Measurements from ENCODE around the gene LGR6.
A peak's percentile ranks its signal among the peaks of the same experiment; 100 is the strongest.
"Not testable (repeated sequence)": the region's sequence is repeated elsewhere in the genome, so short reads cannot be mapped to it uniquely, and the experiment has no call there.

LGR6 gene, protein sequence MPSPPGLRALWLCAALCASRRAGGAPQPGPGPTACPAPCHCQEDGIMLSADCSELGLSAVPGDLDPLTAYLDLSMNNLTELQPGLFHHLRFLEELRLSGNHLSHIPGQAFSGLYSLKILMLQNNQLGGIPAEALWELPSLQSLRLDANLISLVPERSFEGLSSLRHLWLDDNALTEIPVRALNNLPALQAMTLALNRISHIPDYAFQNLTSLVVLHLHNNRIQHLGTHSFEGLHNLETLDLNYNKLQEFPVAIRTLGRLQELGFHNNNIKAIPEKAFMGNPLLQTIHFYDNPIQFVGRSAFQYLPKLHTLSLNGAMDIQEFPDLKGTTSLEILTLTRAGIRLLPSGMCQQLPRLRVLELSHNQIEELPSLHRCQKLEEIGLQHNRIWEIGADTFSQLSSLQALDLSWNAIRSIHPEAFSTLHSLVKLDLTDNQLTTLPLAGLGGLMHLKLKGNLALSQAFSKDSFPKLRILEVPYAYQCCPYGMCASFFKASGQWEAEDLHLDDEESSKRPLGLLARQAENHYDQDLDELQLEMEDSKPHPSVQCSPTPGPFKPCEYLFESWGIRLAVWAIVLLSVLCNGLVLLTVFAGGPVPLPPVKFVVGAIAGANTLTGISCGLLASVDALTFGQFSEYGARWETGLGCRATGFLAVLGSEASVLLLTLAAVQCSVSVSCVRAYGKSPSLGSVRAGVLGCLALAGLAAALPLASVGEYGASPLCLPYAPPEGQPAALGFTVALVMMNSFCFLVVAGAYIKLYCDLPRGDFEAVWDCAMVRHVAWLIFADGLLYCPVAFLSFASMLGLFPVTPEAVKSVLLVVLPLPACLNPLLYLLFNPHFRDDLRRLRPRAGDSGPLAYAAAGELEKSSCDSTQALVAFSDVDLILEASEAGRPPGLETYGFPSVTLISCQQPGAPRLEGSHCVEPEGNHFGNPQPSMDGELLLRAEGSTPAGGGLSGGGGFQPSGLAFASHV

DNA sequence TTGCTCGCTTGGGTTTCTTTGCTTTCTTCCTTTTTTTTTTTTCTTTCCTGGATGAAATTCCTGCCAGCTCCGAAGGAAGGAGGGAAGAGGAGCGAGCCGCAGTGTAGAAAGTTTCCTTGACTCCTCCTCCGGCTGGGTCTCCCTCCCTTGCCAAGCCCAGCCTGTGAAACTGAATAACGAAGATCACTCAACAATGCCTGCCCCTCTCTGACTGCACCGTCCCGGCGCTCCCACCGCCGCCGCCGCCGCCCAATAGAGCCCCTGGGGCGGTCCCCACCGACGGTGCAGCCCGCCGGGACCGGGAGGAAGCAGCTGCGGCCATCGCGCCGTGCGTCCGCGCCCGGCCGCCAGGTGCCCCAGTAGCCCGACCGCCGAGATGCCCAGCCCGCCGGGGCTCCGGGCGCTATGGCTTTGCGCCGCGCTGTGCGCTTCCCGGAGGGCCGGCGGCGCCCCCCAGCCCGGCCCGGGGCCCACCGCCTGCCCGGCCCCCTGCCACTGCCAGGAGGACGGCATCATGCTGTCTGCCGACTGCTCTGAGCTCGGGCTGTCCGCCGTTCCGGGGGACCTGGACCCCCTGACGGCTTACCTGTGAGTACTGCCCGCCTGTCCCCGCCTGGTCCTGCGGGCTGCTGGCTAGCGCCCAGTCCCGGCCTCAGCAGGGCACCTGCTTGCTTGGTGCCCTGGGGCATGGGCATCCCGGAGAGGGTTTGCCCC is at the start of gene LGR6:
Gene LGR6, plus strand, starts transcription at position 186 of the 714 bp plus-strand sequence. Its CDS starts 191 bp downstream, at position 377.
- no peak for DNase-seq (ENCODE audit: low spot score)
- FAIRE-seq: no peak

DNA sequence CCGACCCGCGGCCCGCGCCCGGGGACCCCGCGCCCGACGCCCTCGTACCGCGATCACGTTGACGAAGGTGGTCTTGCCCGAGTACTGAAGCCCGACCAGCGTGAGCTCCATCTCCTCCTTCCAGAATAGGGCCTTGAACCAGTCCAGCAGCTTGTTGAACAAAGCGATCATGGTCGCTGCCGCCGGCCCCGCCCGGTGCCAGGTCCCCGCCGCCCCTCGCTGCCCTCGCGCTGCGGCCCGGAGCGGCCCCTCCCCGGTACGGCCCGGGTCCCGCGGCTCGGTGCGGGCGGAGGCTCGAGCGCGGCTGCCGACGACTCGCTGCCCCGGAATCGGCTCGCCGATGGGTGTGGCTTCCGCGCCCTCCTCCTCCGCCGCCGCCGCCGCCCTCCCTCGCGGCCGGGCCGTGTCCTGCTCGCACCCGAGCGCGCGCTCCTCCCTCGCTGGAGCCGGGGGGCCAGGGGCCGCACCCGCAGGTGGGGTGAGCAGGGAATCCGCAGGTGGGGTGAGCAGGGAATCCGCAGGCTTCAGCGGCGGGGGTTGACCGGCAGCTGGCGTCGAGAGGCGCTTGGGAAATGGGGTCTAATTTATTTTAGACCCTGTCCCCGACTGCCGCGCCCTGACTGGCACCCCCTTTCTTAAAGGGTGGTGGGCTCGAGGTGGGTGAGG is 49.1 kb upstream of the LGR6 start, which contains the start of gene ARL8A:
Gene ARL8A, minus strand, starts transcription at position 336 of the 666 bp plus-strand sequence. Its CDS starts 165 bp downstream, at position 171.
- FAIRE-seq: no peak

DNA sequence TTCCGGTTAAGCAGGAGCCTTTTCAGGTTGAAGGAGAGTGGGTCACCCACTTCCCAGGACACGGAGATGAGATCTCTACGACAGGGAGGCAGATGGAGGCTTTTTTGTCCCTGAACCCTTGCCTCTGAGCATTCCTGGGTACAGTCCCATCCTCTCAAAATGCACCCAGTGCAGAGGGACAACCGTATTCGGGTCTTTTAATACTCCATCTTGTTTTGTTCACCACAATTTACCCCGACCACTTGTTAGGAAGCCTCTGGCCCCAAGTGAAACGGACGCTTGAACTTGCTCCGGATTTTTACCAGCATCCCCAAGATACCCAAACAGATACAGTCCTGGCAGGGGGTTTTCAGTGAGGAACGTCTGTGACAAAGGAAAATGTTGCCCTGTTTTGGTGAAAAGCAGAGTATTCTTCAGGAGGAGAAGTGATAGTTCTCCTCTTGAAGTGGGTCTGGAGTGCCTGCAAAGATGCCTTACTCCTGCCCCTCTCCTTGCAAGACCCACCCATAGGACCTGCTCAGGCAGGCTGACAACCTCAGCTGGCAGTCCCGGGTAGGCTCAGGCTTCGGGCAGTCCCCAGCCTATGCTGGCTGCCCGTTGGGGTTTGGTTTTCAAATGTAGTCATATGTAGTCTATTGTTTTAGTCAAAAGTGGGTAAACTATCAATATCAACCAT is 48.4 kb upstream of the LGR6 start:
- no peak for FAIRE-seq

More for the DNA sequence above, 49.1 kb upstream of the LGR6 start, which contains the start of gene ARL8A:
- DNase-seq (ENCODE audit: low spot score): no peak

GRCh38 chr1:202145744-202146140 is 47.9 kb upstream of the LGR6 start:
- not testable (repeated sequence) for FAIRE-seq; DNase-seq (ENCODE audit: low spot score)

More for the DNA sequence above, 48.4 kb upstream of the LGR6 start:
- DNase-seq (ENCODE audit: low spot score): no peak

DNA sequence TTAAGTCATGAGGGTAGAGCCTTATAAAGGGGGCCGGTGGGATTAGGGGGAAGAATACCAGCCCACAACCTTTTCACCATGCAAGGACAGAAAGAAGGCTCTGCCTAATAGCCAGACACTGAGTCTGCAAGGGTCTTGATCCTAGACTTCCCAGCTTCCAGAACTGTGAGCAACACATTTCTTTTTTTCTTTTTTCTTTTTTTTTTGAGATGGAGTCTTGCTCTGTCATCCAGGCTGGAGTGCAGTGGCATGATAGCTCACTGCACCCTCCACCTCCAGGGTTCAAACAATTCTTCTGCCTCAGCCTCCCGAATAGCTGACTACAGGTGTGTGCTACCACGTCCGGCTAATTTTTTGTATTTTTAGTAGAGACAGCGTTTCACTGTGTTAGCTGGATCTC is 47.3 kb upstream of the LGR6 start:
- DNase-seq (ENCODE audit: low spot score) (no peak), FAIRE-seq (no peak)

GRCh38 chr1:202146993-202147392 is 46.6 kb upstream of the LGR6 start:
- no peak for FAIRE-seq
- no peak for DNase-seq (ENCODE audit: low spot score)

- FAIRE-seq: no peak
- DNase-seq (ENCODE audit: low spot score): no peak
These were observed 45.2 kb upstream of the LGR6 start for GRCh38 chr1:202148391-202148790.

DNA sequence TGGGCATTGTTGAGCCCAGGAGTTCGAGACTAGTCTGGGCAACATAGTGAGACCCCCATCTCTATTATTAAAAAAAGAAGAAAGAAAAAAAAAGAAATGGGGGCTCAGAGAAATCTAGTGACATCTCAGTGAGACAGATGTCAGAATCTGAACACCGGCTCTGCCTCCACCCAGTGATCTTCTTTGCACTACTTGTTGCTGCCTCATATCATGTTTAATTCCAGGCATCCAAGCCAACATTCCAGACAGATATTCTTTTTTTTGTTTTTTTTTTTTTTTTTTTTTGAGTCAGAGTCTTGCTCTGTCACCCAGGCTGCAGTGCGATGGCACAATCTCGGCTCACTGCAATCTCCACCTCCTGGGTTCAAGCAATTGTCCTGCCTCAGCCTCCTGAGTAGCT is 44.0 kb upstream of the LGR6 start:
- DNase-seq (ENCODE audit: low spot score): no peak
- FAIRE-seq: no peak

DNA sequence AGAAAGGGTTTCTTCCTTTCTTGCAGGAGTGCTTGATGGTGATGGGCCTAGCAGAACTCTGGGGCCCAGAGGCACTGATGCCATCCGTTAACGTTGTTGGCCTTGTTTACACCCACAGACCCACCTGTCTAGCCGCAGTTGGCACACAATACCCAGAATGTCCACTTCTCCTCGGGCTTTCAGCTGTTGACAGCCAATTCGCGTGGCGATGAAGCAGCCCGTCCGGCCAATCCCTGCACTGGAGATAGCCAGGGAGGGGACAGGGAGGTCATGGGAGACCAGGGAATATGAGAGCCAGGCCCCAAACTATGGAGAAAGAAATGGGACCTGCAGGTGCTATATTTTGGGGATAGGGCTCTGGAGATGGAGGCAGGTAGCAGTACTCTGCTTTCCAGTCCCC is 43.4 kb upstream of the LGR6 start:
- no peak for DNase-seq (ENCODE audit: low spot score)
- FAIRE-seq: no peak

DNA sequence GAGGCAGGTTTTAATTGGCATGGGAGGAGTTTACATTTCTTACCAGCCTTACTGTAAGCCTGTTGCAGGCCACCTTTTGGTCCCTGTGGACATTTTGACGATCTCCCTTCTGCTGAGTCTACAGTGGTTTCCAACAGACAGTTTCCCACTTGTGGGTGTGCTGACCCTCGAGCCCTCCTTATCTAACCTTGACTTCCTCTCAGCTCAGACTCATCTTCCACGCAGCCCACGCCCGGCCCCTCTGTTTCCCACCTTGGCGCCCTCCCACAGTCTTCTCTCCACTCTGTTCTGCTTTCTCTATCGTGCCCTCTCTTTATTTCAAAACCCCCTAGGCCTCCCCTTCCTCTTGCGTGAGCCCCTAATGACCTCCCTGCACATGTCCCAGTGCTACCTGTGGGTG is 43.0 kb upstream of the LGR6 start:
- DNase-seq (ENCODE audit: low spot score) (no peak), FAIRE-seq (no peak)

DNA sequence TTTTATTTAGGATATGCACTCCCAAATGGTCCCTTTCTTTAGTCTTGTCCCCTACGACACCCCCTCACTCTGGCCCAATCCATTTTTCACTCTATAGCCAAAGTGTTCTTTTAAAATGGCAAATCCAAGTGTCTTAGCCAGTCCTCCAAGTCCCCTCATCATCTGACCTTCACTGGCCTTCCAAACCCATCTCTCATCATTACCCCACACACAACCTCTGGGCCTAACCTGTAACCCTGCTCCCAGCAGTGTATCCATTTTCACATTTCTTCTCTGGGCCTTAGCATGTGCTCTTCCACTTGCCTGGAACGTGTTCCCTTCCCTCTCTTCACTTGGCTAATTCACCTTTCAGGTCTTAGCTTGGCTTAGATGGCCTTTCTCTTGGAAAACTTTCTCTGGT is 42.6 kb upstream of the LGR6 start:
- FAIRE-seq (no peak), DNase-seq (ENCODE audit: low spot score) (no peak)

GRCh38 chr1:202152399-202152798 is 41.2 kb upstream of the LGR6 start:
- no peak for FAIRE-seq
- no peak for DNase-seq (ENCODE audit: low spot score)

- FAIRE-seq (no peak), DNase-seq (ENCODE audit: low spot score) (no peak)
These were observed 40.3 kb upstream of the LGR6 start for GRCh38 chr1:202153284-202153683.

GRCh38 chr1:202154148-202154765 is 39.3 kb upstream of the LGR6 start:
- no peak for DNase-seq (ENCODE audit: low spot score)
- no peak for FAIRE-seq

GRCh38 chr1:202154766-202155477 is 38.7 kb upstream of the LGR6 start:
- DNase-seq (ENCODE audit: low spot score) (no peak), FAIRE-seq (no peak)

- no peak for FAIRE-seq
- peak; percentile 64 for DNase-seq (ENCODE audit: low spot score)
These were observed 38.0 kb upstream of the LGR6 start for GRCh38 chr1:202155478-202156021.

DNA sequence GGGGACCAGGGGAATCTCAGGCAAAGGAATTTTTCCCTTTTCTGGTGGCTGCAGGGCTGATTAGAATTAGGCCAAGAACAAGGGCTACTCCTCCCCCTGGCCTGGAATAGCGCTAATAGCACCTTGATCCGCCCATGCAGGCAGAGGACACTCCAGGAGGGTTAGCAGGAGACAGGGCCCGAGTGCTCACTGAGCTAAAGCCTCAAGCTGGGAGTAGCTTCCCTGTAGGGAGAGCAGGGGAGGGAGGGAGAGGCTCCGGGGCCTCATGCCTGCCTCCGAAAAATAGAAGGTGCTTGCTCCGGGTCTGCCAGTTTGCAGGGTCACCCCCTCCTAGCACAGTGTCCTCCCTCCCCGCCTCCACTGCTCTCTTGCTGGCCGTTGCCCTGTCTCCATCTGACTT is 37.0 kb upstream of the LGR6 start:
- DNase-seq (ENCODE audit: low spot score) (no peak), FAIRE-seq (no peak)

DNA sequence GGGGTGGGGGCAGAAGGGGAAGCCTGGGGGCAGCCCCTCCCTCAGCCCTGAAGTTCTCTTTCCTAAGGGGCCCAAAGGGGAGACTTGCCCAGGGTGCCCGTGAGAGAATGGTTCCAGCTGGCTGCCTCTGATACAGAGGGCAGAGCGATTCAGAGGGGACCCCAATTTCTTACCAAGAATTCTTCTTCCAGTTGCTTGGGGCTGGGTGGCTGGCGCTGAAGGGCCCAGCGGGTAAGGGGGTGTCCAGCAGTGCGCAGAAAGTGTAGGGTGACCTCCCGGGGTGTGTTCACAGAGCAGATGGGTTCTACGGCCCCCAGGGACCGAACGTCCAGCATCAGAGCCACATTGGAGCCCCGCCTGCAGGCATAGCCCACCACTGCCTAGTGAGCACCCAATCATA is 35.7 kb upstream of the LGR6 start:
- DNase-seq (ENCODE audit: low spot score) (no peak), FAIRE-seq (no peak)

Measured in RCC 7860 (cell line).